Measurements from ENCODE around the gene GALNT2. TPM values are rescaled to one million over a fixed set of nuclear protein-coding genes. Genes with fewer than 3 reads are reported as not detected.

GALNT2 gene
- total and polyA plus RNA-seq, 7 donors, result 8.4 to 43.8 (median 37.1) TPM

DNA sequence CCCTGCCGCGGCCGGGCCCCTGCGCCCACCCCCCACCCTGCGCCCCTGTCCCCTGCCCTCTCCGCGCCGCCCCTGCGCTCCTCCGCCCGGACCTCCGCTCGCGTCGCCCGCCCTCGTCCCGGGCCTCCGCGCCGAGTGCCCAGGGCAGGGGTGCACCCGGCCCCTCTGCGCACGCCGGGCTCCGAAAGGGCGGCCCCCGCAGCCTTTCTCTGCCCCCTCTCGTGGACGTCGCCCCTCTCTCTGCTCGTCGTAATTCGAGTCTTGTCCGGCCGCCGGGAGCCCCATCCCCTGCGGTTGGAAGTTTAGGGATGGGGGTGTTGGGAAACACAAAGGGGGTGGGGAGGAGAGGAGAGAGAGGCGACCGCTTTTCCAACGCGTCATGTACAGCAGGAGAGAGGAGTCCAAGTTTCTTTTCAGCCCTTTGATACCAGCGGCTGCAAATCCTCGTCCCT lies 407 bp downstream of the GALNT2 start:
- peak overlapping the region; percentile 92 to 98 (median 94) for H3K27ac ChIP-seq
- peaks cover 0 to 32% (median 27%) of the 10 kb centered on the region in 4 donors for H3K4me1 ChIP-seq
- TF ChIP-seq EP300 (IDR thresholded peaks at IDR 0.05), result no peak
- peak in 1 of 4 donors; percentile 3 for TF ChIP-seq POLR2AphosphoS5 (IDR thresholded peaks at IDR 0.05)
- peak overlapping the region; percentile 62 to 94 (median 87) for H3K4me3 ChIP-seq
- no peaks in the 10 kb centered on the region for H3K27me3 ChIP-seq
- DNase-seq, result peak; percentile 81
- no peaks in the 10 kb centered on the region for H3K36me3 ChIP-seq
- H3K9me3 ChIP-seq, result no peaks in the 10 kb centered on the region
- WGBS, 2 donors, result 0 to 1% methylated on average over 44 of the region's 44 CpGs
- intact Hi-C loops (cut with DNase I), result loop anchor here (2.0 to 5.0 kb wide), 5 partner anchors 37 to 405 kb away; no protein-coding TSS in a partner anchor

DNA sequence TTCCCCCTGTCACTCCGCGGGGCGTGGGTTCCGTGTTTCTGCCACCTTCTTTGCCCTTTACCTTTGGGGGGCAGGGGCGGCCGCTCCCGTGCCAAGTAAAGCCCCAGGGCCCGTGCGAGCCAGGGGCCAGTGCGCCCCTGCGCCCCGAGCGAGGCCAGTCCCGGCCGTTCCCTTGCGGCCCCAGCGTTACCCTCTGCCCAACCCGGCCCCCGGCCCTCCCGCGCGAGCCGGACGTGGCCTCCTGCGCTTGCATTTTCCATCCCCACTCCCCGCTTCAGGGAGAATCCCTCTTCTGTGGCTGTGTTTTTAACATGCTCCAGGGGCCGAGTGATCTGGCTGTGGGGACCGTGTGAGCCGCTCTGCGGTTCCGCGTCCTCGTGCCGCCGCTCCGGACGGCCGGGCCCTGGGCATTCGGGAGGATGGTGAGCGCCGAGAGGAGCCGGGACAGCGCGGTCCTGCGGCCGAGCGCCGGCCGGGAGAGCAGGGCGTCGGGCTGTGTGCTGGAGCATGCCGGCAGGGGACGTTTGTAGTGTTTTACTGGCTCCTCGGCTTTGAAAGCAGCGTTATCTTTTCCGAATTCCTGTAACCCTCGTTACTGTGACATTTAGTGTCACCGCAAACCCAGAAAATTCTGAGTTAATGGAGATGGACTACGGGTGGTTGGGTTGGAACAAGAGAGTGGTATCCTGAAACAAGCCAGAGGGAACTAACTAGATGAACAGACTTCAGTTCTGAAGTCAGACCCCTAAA lies 1.0 kb downstream of the GALNT2 start:
- no peaks in the 10 kb centered on the region for H3K36me3 ChIP-seq
- WGBS, 2 donors, result 1% methylated on average over 59 of the region's 59 CpGs
- H3K4me1 ChIP-seq, result peaks cover 0 to 32% (median 28%) of the 10 kb centered on the region in 4 donors
- no peak for DNase-seq
- H3K4me3 ChIP-seq, result peak overlapping the region; percentile 62 to 94 (median 87)
- no peaks in the 10 kb centered on the region for H3K27me3 ChIP-seq
- no peaks in the 10 kb centered on the region for H3K9me3 ChIP-seq
- intact Hi-C loops (cut with DNase I), result loop anchor here (2.0 to 5.0 kb wide), 6 partner anchors 37 to 406 kb away; no protein-coding TSS in a partner anchor
- peak overlapping the region; percentile 92 to 98 (median 94) for H3K27ac ChIP-seq
- TF ChIP-seq POLR2A (IDR thresholded peaks at IDR 0.05) (no peak), POLR2AphosphoS5 (IDR thresholded peaks at IDR 0.05) (peak in 1 of 4 donors; percentile 3), EP300 (IDR thresholded peaks at IDR 0.05) (no peak)
- TF ChIP-seq, protein P1, sequence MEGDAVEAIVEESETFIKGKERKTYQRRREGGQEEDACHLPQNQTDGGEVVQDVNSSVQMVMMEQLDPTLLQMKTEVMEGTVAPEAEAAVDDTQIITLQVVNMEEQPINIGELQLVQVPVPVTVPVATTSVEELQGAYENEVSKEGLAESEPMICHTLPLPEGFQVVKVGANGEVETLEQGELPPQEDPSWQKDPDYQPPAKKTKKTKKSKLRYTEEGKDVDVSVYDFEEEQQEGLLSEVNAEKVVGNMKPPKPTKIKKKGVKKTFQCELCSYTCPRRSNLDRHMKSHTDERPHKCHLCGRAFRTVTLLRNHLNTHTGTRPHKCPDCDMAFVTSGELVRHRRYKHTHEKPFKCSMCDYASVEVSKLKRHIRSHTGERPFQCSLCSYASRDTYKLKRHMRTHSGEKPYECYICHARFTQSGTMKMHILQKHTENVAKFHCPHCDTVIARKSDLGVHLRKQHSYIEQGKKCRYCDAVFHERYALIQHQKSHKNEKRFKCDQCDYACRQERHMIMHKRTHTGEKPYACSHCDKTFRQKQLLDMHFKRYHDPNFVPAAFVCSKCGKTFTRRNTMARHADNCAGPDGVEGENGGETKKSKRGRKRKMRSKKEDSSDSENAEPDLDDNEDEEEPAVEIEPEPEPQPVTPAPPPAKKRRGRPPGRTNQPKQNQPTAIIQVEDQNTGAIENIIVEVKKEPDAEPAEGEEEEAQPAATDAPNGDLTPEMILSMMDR (IDR thresholded peaks at IDR 0.05), result peak in 1 of 4 experiments; percentile 19

- Histone ChIP-seq H3K27ac (peak overlapping the region; percentile 92 to 98 (median 94)), H3K4me3 (peak overlapping the region; percentile 62 to 94 (median 87)), H3K9me3 (no peaks in the 10 kb centered on the region), H3K36me3 (no peaks in the 10 kb centered on the region), H3K4me1 (peaks cover 0 to 37% (median 29%) of the 10 kb centered on the region in 4 donors), H3K27me3 (no peaks in the 10 kb centered on the region)
- TF ChIP-seq POLR2AphosphoS5 (IDR thresholded peaks at IDR 0.05), result no peak
- TF ChIP-seq, protein P1 (IDR thresholded peaks at IDR 0.05), result peak in 1 of 4 experiments; percentile 2
- DNase-seq, result no peak
- intact Hi-C loops (cut with DNase I), result loop anchor here (2.0 to 5.0 kb wide), 5 partner anchors 119 to 406 kb away; no protein-coding TSS in a partner anchor
- WGBS, 2 donors, result 6 to 23% methylated on average over 9 of the region's 9 CpGs
Measured at GRCh38 chr1:230068621-230068873, 1.5 kb downstream of the GALNT2 start.

DNA sequence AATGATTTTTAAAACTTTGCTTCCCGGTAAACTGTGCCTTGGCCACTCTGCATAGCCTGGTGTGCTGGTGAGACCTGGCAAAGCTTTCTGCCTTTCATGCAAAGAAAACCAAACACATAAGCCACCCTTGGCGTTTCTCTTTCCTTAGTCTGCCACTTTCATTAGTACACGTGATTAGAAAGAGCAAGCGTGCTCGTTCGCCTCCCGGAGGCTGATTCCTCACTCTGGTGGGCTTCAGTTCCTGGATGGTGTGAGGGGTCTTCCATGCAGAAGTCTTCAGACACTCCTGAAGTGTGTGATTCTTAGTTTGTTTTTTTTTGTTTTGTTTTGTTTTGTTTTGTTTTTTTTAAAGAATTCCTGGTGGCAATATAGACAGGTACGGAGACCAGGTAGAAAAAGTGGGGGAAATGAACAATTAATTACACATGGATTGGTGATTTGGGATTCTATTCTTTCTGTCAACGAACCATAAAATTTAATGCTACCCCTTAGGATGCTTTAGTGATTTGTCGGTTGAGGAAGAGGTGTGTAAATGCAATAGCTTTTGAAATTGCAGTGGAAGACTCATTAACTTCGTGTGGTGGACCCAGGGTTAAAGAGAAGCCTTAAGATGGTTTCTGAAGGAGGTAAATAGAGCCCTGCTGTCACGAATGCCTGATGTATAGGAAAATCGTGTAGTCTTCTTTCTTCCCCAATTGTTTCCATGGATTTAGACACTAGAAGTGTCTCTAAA lies 2.1 kb downstream of the GALNT2 start:
- Histone ChIP-seq H3K36me3 (no peaks in the 10 kb centered on the region), H3K9me3 (no peaks in the 10 kb centered on the region), H3K4me3 (peak overlapping the region; percentile 62 to 94 (median 87)), H3K27me3 (no peaks in the 10 kb centered on the region), H3K4me1 (peaks cover 0 to 43% (median 32%) of the 10 kb centered on the region in 4 donors), H3K27ac (peak overlapping the region in 3 of 4 donors; percentile 92 to 98 (median 92))
- DNase-seq, result no peak
- TF ChIP-seq, protein P1 (IDR thresholded peaks at IDR 0.05), result no peak
- no peak for TF ChIP-seq EP300 (IDR thresholded peaks at IDR 0.05)
- no peak for TF ChIP-seq POLR2AphosphoS5 (IDR thresholded peaks at IDR 0.05)
- TF ChIP-seq POLR2A (IDR thresholded peaks at IDR 0.05), result no peak
- 11 to 37% methylated on average over 13 of the region's 13 CpGs for WGBS, 2 donors
- intact Hi-C loops (cut with DNase I), result loop anchor here (2.0 to 5.0 kb wide), 5 partner anchors 118 to 407 kb away; no protein-coding TSS in a partner anchor

DNA sequence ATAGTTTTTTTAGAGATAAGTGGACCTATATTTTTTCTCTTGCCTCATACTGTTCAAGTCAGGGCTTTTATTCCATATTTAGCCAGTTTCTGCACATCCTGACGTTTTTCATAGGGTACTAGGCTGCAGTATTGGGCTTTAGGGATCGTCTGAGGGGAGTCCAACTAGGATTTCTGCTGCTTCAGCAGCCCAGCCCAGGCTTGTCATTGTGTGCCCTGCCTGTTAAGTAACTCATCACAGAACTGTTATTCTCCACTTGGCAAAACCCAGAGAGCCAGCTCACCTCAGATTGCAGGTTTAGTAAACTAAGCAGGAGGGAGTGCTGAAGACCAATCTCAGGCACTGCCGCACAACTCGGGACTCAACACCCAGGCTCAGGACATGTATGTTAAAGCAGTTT lies 2.8 kb downstream of the GALNT2 start:
- DNase-seq, result peak; percentile 55
- Histone ChIP-seq H3K9me3 (no peaks in the 10 kb centered on the region), H3K36me3 (no peaks in the 10 kb centered on the region), H3K4me3 (no peak overlapping the region), H3K27ac (peak overlapping the region in 1 of 4 donors; percentile 17), H3K4me1 (peaks cover 0 to 49% (median 35%) of the 10 kb centered on the region in 4 donors), H3K27me3 (no peaks in the 10 kb centered on the region)
- intact Hi-C loops (cut with DNase I), result loop anchor here (2.0 to 5.0 kb wide), 5 partner anchors 118 to 407 kb away; no protein-coding TSS in a partner anchor
- TF ChIP-seq, protein P1 (IDR thresholded peaks at IDR 0.05), result no peak
- TF ChIP-seq EP300 (IDR thresholded peaks at IDR 0.05), result no peak
- no peak for TF ChIP-seq POLR2AphosphoS5 (IDR thresholded peaks at IDR 0.05)
- no peak for TF ChIP-seq POLR2A (IDR thresholded peaks at IDR 0.05)
- 70 to 82% methylated on average over 4 of the region's 4 CpGs for WGBS, 2 donors
